ENCODE measurements around the gene C1orf159. TPM values are rescaled to one million over a fixed set of nuclear protein-coding genes. Genes with fewer than 3 reads are reported as not detected.

C1orf159 gene
- total RNA-seq, 1 donor from 2014 or later: 8.2 TPM

GRCh38 chr1:1034439-1034781, 81.5 kb downstream of the C1orf159 start:
- no peak for TF ChIP-seq CTCF (IDR thresholded peaks at IDR 0.05; ENCODE audit: insufficient read depth, low read length, severe bottlenecking)
- DNase-seq (ENCODE audit: low read depth) (no peak), FAIRE-seq (no peak)
- no peaks in the 10 kb centered on the region for H3K27me3 ChIP-seq (ENCODE audit: control insufficient read depth, insufficient read depth, low read length)
- H3K36me3 ChIP-seq (ENCODE audit: control insufficient read depth, insufficient read depth, low read length): peaks cover 14% of the 10 kb centered on the region
- H3K4me3 ChIP-seq (ENCODE audit: low read depth, low read length): no peak overlapping the region

- FAIRE-seq (no peak), DNase-seq (ENCODE audit: low read depth) (no peak)
- Histone ChIP-seq H3K27me3 (ENCODE audit: control insufficient read depth, insufficient read depth, low read length) (no peaks in the 10 kb centered on the region), H3K4me3 (ENCODE audit: low read depth, low read length) (no peak overlapping the region), H3K36me3 (ENCODE audit: control insufficient read depth, insufficient read depth, low read length) (peaks cover 14% of the 10 kb centered on the region)
- no peak for TF ChIP-seq CTCF (IDR thresholded peaks at IDR 0.05; ENCODE audit: insufficient read depth, low read length, severe bottlenecking)
These were observed 82.0 kb downstream of the C1orf159 start for GRCh38 chr1:1033731-1034438.

- no peaks in the 10 kb centered on the region for H3K27me3 ChIP-seq (ENCODE audit: control insufficient read depth, insufficient read depth, low read length)
- DNase-seq (ENCODE audit: low read depth) (peak; percentile 74), FAIRE-seq (no peak)
- peak overlapping the region; percentile 24 for H3K4me3 ChIP-seq (ENCODE audit: low read depth, low read length)
- TF ChIP-seq CTCF (IDR thresholded peaks at IDR 0.05; ENCODE audit: insufficient read depth, low read length, severe bottlenecking): peak; percentile 78
- H3K36me3 ChIP-seq (ENCODE audit: control insufficient read depth, insufficient read depth, low read length): peaks cover 13% of the 10 kb centered on the region
These were observed 82.8 kb downstream of the C1orf159 start for GRCh38 chr1:1033009-1033587.

DNA sequence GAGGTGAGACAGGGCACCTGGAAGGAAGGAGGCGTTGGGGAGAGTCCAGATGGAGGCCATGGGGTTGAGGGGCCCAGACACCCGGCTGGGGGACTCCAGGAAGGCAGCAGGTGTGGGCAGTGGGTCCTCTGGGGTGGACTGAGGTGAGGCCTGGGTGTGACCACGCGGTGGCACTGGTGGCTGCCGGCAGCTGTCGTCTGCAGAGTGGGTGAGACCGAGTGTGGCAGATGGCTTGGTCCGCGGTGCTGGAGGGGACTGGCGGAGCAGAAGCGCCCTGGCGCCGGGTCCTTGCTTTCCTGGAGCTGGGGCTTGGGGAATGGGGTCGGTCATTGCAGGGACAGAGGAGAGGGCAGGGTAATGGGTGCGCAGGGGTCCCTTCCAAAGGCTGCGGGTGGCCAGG, 83.5 kb downstream of the C1orf159 start:
- peak; percentile 28 for TF ChIP-seq CTCF (IDR thresholded peaks at IDR 0.05; ENCODE audit: insufficient read depth, low read length, severe bottlenecking)
- peak overlapping the region; percentile 24 for H3K4me3 ChIP-seq (ENCODE audit: low read depth, low read length)

More for the DNA sequence above, 83.5 kb downstream of the C1orf159 start:
- DNase-seq (ENCODE audit: low read depth): no peak
- Histone ChIP-seq H3K36me3 (ENCODE audit: control insufficient read depth, insufficient read depth, low read length) (peaks cover 19% of the 10 kb centered on the region), H3K27me3 (ENCODE audit: control insufficient read depth, insufficient read depth, low read length) (no peaks in the 10 kb centered on the region)
- no peak for FAIRE-seq

Other genes with a start within 250 kb of the C1orf159 start
- 0.51 and 0.53 TPM in 2 replicates for gene SAMD11, start 192.2 kb downstream of the C1orf159 start, total RNA-seq
- 116 and 128 TPM in 2 replicates for gene NOC2L, start 156.8 kb downstream of the C1orf159 start, total RNA-seq
- gene KLHL17, start 155.5 kb downstream of the C1orf159 start, total RNA-seq: 4.5 and 6.8 TPM in 2 replicates
- gene PLEKHN1, start 149.6 kb downstream of the C1orf159 start, total RNA-seq: 1.6 and 5.4 TPM in 2 replicates
- under 0.01 TPM in 1 of 2 replicates, not detected in the other for gene PERM1, start 134.0 kb downstream of the C1orf159 start, total RNA-seq
- 42.6 and 83.5 TPM in 2 replicates for gene HES4, start 116.0 kb downstream of the C1orf159 start, total RNA-seq
- gene ISG15, start 102.6 kb downstream of the C1orf159 start, total RNA-seq: 18.2 and 25.7 TPM in 2 replicates
- gene AGRN, start 96.0 kb downstream of the C1orf159 start, total RNA-seq: 117 and 132 TPM in 2 replicates
- gene RNF223, start 41.8 kb downstream of the C1orf159 start, total RNA-seq: 9.0 and 14.6 TPM in 2 replicates
- not detected in 2 replicates for gene TTLL10, start 57.8 kb upstream of the C1orf159 start, total RNA-seq
- 1.7 TPM in 1 of 2 replicates, not detected in the other for gene TNFRSF18, start 90.5 kb upstream of the C1orf159 start, total RNA-seq
- 0.13 TPM in 1 of 2 replicates, not detected in the other for gene TNFRSF4, start 98.1 kb upstream of the C1orf159 start, total RNA-seq
- gene SDF4, start 115.9 kb upstream of the C1orf159 start, total RNA-seq: 68.2 and 81.3 TPM in 2 replicates
- gene B3GALT6, start 116.1 kb upstream of the C1orf159 start, total RNA-seq: 19.1 and 24.5 TPM in 2 replicates
- gene C1QTNF12, start 130.6 kb upstream of the C1orf159 start, total RNA-seq: 1.3 and 2.7 TPM in 2 replicates
- 41.3 and 41.5 TPM in 2 replicates for gene UBE2J2, start 157.8 kb upstream of the C1orf159 start, total RNA-seq
- 0.26 and 0.51 TPM in 2 replicates for gene SCNN1D, start 164.3 kb upstream of the C1orf159 start, total RNA-seq
- 34.0 and 36.4 TPM in 2 replicates for gene ACAP3, start 191.8 kb upstream of the C1orf159 start, total RNA-seq
- 15.6 and 20.8 TPM in 2 replicates for gene PUSL1, start 192.5 kb upstream of the C1orf159 start, total RNA-seq
- 64.9 and 66.3 TPM in 2 replicates for gene INTS11, start 208.6 kb upstream of the C1orf159 start, total RNA-seq
- gene CPTP, start 208.7 kb upstream of the C1orf159 start, total RNA-seq: 10.8 and 20.2 TPM in 2 replicates
- gene TAS1R3, start 215.2 kb upstream of the C1orf159 start, total RNA-seq: 0.26 and 0.38 TPM in 2 replicates
- gene DVL1, start 233.3 kb upstream of the C1orf159 start, total RNA-seq: 208 and 233 TPM in 2 replicates
- gene MXRA8, start 242.5 kb upstream of the C1orf159 start, total RNA-seq: 0.51 and 5.0 TPM in 2 replicates

All from bronchial epithelial cell (primary cell).